Measurements from ENCODE around the gene FAM20C. TPM values are rescaled to one million over a fixed set of nuclear protein-coding genes. Genes with fewer than 3 reads are reported as not detected.

FAM20C gene
- total RNA-seq, 2 donors from 2014 or later: 33.5 to 53.5 TPM

DNA sequence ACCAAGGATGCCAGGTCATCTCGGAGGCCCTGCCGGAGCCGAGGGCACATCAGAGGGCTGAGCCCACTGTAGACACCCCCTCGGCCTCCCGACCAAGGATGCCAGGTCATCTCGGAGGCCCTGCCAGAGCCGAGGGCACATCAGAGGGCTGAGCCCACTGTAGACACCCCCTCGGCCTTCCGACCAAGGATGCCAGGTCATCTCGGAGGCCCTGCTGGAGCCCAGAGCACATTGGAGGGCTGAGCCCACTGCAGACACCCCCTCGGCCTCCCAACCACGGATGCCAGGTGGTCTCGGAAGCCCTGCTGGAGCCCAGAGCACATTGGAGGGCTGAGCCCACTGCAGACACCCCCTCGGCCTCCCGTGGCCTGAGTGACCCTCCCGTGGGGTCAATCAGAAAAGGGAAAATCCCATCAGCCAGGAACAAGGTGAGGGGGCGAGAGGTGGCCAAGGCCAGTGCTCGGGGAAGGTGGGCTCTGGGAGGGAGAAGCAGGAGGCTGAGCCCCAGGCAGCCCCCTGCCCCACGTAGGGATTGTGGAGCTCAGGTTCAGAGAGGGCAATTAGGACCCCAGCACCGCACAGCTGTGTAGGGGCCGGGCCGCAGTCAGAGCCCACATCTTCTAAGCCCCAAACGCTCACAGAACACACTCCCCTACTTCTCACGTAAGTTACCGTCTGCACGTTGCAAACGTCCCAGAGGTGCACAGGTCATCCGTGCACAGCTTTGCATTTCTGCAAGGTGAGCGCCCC is 60.0 kb downstream of the FAM20C start:
- Mint-ChIP-seq H3K4me1 (no peaks in the 10 kb centered on the region), H3K36me3 (ENCODE audit: low read depth) (peaks cover 61% of the 10 kb centered on the region), H3K4me3 (no peak overlapping the region), H3K27me3 (ENCODE audit: insufficient read depth) (no peaks in the 10 kb centered on the region), H3K9me3 (peaks cover 24% of the 10 kb centered on the region), H3K27ac (no peak overlapping the region)
- Histone ChIP-seq H3K9ac (ENCODE audit: extremely low read depth, low read length, poor library complexity, severe bottlenecking) (no peak overlapping the region), H3K27ac (ENCODE audit: low read depth, low read length) (no peak overlapping the region), H3K4me1 (ENCODE audit: control insufficient read depth, insufficient read depth, low read length) (no peaks in the 10 kb centered on the region), H3K27me3 (ENCODE audit: control insufficient read depth, insufficient read depth, low read length, poor library complexity, severe bottlenecking) (no peaks in the 10 kb centered on the region), H3K36me3 (ENCODE audit: control insufficient read depth, insufficient read depth, low read length) (no peaks in the 10 kb centered on the region), H3K4me3 (ENCODE audit: low read length) (no peak overlapping the region), H3K9me3 (ENCODE audit: control insufficient read depth, low read length) (no peaks in the 10 kb centered on the region)
- DNase-seq: no peak
- TF ChIP-seq, protein P1, sequence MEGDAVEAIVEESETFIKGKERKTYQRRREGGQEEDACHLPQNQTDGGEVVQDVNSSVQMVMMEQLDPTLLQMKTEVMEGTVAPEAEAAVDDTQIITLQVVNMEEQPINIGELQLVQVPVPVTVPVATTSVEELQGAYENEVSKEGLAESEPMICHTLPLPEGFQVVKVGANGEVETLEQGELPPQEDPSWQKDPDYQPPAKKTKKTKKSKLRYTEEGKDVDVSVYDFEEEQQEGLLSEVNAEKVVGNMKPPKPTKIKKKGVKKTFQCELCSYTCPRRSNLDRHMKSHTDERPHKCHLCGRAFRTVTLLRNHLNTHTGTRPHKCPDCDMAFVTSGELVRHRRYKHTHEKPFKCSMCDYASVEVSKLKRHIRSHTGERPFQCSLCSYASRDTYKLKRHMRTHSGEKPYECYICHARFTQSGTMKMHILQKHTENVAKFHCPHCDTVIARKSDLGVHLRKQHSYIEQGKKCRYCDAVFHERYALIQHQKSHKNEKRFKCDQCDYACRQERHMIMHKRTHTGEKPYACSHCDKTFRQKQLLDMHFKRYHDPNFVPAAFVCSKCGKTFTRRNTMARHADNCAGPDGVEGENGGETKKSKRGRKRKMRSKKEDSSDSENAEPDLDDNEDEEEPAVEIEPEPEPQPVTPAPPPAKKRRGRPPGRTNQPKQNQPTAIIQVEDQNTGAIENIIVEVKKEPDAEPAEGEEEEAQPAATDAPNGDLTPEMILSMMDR (conservative IDR thresholded peaks at IDR 0.05): no peak
- 91 to 92% methylated on average over 22 to 29 of the region's 29 CpGs for WGBS, 2 experiments (ENCODE audit: insufficient coverage in 1 of 2, insufficient read length in 1 of 2)

DNA sequence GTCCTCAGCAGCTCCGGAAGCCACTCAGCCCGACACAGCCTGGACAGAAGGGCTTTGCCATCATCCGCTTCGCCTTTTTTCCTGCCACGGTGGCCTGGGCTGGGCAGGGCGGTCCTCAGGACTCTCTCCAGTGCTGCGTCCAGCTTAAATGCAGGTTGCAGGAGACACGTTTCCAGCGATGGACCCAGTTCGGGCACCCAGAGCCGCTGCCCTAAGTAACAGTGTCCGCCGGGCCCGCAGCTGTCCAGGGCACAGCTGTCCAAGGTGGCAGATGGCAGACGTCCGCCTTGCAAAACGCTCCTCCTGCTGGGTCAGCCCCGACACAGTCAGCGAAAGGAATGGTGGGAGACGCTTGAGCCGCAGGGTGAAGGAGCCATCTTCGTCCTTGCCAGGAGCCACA is 60.6 kb downstream of the FAM20C start:
- Mint-ChIP-seq H3K36me3 (ENCODE audit: low read depth) (peaks cover 63% of the 10 kb centered on the region), H3K4me1 (no peaks in the 10 kb centered on the region), H3K27me3 (ENCODE audit: insufficient read depth) (no peaks in the 10 kb centered on the region), H3K9me3 (peaks cover 25% of the 10 kb centered on the region), H3K27ac (no peak overlapping the region), H3K4me3 (no peak overlapping the region)
- TF ChIP-seq, protein P1 (conservative IDR thresholded peaks at IDR 0.05): no peak
- H3K9ac ChIP-seq (ENCODE audit: extremely low read depth, low read length, poor library complexity, severe bottlenecking): no peak overlapping the region
- H3K9me3 ChIP-seq (ENCODE audit: control insufficient read depth, low read length): no peaks in the 10 kb centered on the region
- no peak overlapping the region for H3K4me3 ChIP-seq (ENCODE audit: low read length)
- no peaks in the 10 kb centered on the region for H3K36me3 ChIP-seq (ENCODE audit: control insufficient read depth, insufficient read depth, low read length)
- no peaks in the 10 kb centered on the region for H3K4me1 ChIP-seq (ENCODE audit: control insufficient read depth, insufficient read depth, low read length)
- no peak overlapping the region for H3K27ac ChIP-seq (ENCODE audit: low read depth, low read length)
- WGBS, 2 experiments (ENCODE audit: insufficient coverage in 1 of 2, insufficient read length in 1 of 2): 93 to 96% methylated on average over 18 to 22 of the region's 22 CpGs
- no peak for DNase-seq
- no peaks in the 10 kb centered on the region for H3K27me3 ChIP-seq (ENCODE audit: control insufficient read depth, insufficient read depth, low read length, poor library complexity, severe bottlenecking)

DNA sequence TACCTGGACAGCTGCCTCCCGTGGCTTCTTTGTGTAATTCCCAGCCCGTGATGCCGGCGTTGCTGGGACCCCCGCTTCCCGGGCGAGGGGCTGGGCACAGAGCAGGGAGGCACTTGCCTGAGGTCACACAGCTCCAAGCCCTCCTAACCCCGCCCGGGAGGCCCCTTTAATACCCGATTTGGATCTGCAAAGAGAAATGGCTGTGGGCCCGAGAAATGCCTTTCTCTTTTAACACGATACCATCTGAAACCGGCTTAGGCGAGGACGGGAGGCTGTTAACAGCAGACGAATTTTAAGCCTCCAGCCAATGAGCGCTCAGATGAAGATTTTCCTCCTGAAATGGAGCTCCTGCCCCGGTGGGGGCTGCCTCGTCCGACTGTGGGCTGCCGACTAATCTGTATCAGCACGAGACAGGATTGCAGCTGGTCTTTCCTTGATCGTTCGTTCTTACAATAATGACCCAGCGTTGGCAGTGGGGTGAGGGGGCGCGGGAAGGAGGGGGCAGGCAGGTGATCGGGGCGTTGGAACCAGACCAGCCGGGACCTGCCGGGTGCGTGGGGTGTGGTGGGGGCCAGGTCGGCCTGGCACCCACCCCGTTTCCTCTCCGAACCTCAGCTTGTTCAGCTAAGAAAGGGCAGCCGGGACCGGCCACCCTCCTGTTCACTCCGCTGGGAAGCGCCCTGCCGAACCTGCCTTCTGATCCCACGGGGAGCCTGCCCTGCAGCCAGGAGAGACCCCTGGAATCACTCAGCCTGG is 61.4 kb downstream of the FAM20C start:
- Mint-ChIP-seq H3K27me3 (ENCODE audit: insufficient read depth) (no peaks in the 10 kb centered on the region), H3K9me3 (peaks cover 30% of the 10 kb centered on the region), H3K4me3 (no peak overlapping the region), H3K4me1 (no peaks in the 10 kb centered on the region), H3K36me3 (ENCODE audit: low read depth) (peaks cover 67% of the 10 kb centered on the region), H3K27ac (no peak overlapping the region)
- DNase-seq: no peak
- no peak overlapping the region for H3K9ac ChIP-seq (ENCODE audit: extremely low read depth, low read length, poor library complexity, severe bottlenecking)
- TF ChIP-seq, protein P1 (conservative IDR thresholded peaks at IDR 0.05): no peak
- no peaks in the 10 kb centered on the region for H3K4me1 ChIP-seq (ENCODE audit: control insufficient read depth, insufficient read depth, low read length)
- WGBS, 2 experiments (ENCODE audit: insufficient coverage in 1 of 2, insufficient read length in 1 of 2): 95 to 96% methylated on average over 35 to 41 of the region's 41 CpGs
- no peak overlapping the region for H3K27ac ChIP-seq (ENCODE audit: low read depth, low read length)
- no peaks in the 10 kb centered on the region for H3K36me3 ChIP-seq (ENCODE audit: control insufficient read depth, insufficient read depth, low read length)
- no peak overlapping the region for H3K4me3 ChIP-seq (ENCODE audit: low read length)
- no peaks in the 10 kb centered on the region for H3K9me3 ChIP-seq (ENCODE audit: control insufficient read depth, low read length)
- H3K27me3 ChIP-seq (ENCODE audit: control insufficient read depth, insufficient read depth, low read length, poor library complexity, severe bottlenecking): no peaks in the 10 kb centered on the region

Measured in endodermal cell (in vitro differentiated cells).